Psoas muscle (tissue), 8 donors: ENCODE measurements around the gene DENND4C. TPM values are rescaled to one million over a fixed set of nuclear protein-coding genes. Genes with fewer than 3 reads are reported as not detected.

ENCODE experiments used
- ATAC-seq, 4 donors: fragments of 200-7000 bp; cut with Tn5 transposase; one replicate each; pipeline ENCODE4 v1.9.1; 2020; ENCODE audit warnings: moderate library complexity in 3 of 4, mild to moderate bottlenecking in 2 of 4
- DNase-seq, 2 donors: peaks; one replicate each; pipeline ENCODE4 v3.0.0-alpha.2; 2020
- H3K27ac ChIP-seq: fragments of 200-600 bp; one replicate; pipeline ENCODE4 v1.8.0; 2022
- H3K27me3 ChIP-seq, 3 donors: fragments of 200-600 bp in 1 of 3; one replicate each; pipeline versions ENCODE4 v1.6.1 to v1.8.0; 2013 to 2022; ENCODE audit warnings: low read length in 2 of 3, mild to moderate bottlenecking in 2 of 3, moderate library complexity in 1 of 3; ENCODE audit not compliant: insufficient read depth in 3 of 3
- H3K36me3 ChIP-seq, 2 donors: fragments of 200-600 bp in 1 of 2; one replicate each; pipeline versions ENCODE4 v1.6.1 to v1.8.0; 2013 to 2022; ENCODE audit warnings: low read depth in 1 of 2, mild to moderate bottlenecking in 1 of 2, moderate library complexity in 1 of 2; ENCODE audit not compliant: insufficient read depth in 1 of 2
- H3K4me1 ChIP-seq: fragments of 200-600 bp; one replicate; pipeline ENCODE4 v1.8.0; 2022
- H3K4me3 ChIP-seq: fragments of 200-600 bp; one replicate; pipeline ENCODE4 v1.8.0; 2022; ENCODE audit warnings: mild to moderate bottlenecking
- H3K9me3 ChIP-seq: fragments of 200-600 bp; one replicate; pipeline ENCODE4 v1.8.0; 2022
- WGBS, 3 donors: extraction: QIAGEN DNeasy Blood & Tissue Kit; methylation state at CpG; one replicate each; pipeline versions ENCODE4 v1.1.6 to v1.1.7; 2013; 5-methylcytosine and 5-hydroxymethylcytosine counted together
- intact Hi-C, 2 donors: fragments of 100-400 bp; cut with DNase I; formaldehyde crosslinking; loops; one replicate each; pipeline versions ENCODE4 v1.11.0 to v1.14.2; 2022
- polyA plus RNA-seq, 3 donors: library from polyadenylated mRNA; stranded (reverse); fragments of 200-250 nt; gene quantifications; one replicate each; pipeline ENCODE4 v1.2.3, GENCODE V29; 2013
- total RNA-seq, 4 donors: library from RNA; stranded (reverse); fragmentation: NEBNext Ultra II Directional in 2 of 4; extraction: Animal tissue kit (Norgen Biotek cat#: 25700) in 2 of 4; gene quantifications; one replicate each; pipeline versions ENCODE4 v1.2.1 to v1.2.4, GENCODE V29; 2021 to 2023
- TF ChIP-seq, protein P1 (sequence below): fragments of 200-600 bp; IDR thresholded peaks from one replicate; pipeline ENCODE4 v1.8.0; 2022; ENCODE audit warnings: antibody characterized with exemption
- donor health status: healthy with polysubstance abuse.
- donor health status: DM: no; HTN: no; CAD: no; lungs with moderate emphysema.
- donor health status: Bipolar disorder and iron deficiency.
- donor health status: healthy.
- donor health status: DM: yes; HTN: yes; CAD: no.
- donor health status: DM: no; HTN: no; CAD: no.
- donor health status: DM: no; HTN: no; CAD: no.
- donor health status: DM: yes; HTN: yes; CAD: no.

Gene DENND4C
- total and polyA plus RNA-seq, 7 donors, result 5.6 to 16.4 (median 12.2) TPM

DNA sequence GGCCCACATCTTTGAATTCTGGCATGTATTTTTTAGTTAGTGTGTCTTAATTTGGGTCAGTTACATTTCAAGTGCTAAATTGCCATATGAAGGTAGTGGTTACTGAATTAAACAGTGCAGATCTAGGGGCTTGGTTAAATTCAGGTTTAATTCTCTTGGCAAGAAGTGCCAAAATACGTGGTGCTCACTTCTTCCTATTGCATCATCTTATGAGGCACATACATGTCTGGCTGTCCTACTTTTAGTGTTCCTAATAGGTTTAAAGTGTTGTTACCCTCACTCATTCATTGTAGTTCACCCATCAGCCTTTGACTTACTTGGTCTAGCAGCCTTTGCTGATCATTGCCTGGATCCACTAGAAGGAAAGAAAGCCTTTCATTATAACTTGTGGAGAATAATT is 90.0 kb downstream of the DENND4C start:
- TF ChIP-seq, protein P1, sequence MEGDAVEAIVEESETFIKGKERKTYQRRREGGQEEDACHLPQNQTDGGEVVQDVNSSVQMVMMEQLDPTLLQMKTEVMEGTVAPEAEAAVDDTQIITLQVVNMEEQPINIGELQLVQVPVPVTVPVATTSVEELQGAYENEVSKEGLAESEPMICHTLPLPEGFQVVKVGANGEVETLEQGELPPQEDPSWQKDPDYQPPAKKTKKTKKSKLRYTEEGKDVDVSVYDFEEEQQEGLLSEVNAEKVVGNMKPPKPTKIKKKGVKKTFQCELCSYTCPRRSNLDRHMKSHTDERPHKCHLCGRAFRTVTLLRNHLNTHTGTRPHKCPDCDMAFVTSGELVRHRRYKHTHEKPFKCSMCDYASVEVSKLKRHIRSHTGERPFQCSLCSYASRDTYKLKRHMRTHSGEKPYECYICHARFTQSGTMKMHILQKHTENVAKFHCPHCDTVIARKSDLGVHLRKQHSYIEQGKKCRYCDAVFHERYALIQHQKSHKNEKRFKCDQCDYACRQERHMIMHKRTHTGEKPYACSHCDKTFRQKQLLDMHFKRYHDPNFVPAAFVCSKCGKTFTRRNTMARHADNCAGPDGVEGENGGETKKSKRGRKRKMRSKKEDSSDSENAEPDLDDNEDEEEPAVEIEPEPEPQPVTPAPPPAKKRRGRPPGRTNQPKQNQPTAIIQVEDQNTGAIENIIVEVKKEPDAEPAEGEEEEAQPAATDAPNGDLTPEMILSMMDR, result no peak
- no peaks in the 10 kb centered on the region for H3K9me3 ChIP-seq
- no peak for DNase-seq
- H3K4me3 ChIP-seq, result no peak overlapping the region
- no peaks in the 10 kb centered on the region for H3K27me3 ChIP-seq
- no peak overlapping the region for H3K27ac ChIP-seq
- intact Hi-C loops, result no loop called here
- peaks cover 0 to 62% of the 10 kb centered on the region in 2 donors for H3K36me3 ChIP-seq
- no peaks in the 10 kb centered on the region for H3K4me1 ChIP-seq
- WGBS, 3 donors, result 70 to 79% (median 71%) methylated on average over 1 of the region's 1 CpG
- ATAC-seq, result no peak

DNA sequence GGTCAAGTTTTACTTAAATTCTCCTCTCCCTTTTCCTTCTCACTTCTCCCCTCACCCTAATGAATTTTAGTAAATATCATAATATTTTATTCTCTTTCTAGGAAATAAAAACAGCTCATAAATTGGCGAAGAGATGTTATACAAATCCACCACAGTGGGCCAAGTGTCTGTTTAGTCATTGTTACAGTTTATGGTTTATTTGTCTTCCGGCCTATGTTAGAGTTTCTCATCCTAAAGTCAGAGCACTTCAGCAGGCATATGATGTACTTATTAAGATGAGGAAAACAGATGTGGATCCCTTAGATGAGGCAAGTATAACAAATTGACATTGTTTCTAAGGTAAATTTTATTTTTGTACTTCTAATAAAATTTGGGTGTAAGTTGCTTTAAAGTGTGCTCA is 101.4 kb downstream of the DENND4C start:
- TF ChIP-seq, protein P1, result no peak

DNA sequence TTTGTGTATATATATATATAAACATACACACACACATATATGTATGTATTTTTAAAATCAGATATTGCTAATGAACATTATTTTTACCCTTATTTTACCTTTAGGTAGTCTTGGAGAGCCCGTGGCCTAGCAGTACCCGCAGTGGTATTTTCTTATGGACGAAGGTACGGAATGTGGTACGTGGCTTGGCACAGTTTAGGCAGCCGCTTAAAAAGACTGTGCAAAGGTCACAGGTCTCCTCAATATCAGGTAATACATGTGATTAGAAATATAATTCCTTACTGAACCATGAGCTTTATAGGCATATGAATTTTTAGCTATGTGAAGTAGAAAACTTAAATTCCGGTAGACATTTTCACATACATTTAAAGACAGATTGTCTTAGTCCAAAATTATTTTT is 105.7 kb downstream of the DENND4C start:
- H3K4me3 ChIP-seq, result no peak overlapping the region
- TF ChIP-seq, protein P1, result no peak
- ATAC-seq, result no peak
- H3K4me1 ChIP-seq, result no peaks in the 10 kb centered on the region
- no peaks in the 10 kb centered on the region for H3K9me3 ChIP-seq
- no peak overlapping the region for H3K27ac ChIP-seq
- H3K27me3 ChIP-seq, result no peaks in the 10 kb centered on the region
- DNase-seq, result no peak
- peaks cover 2 to 97% of the 10 kb centered on the region in 2 donors for H3K36me3 ChIP-seq
- WGBS, 3 donors, result 90 to 95% (median 91%) methylated on average over 7 of the region's 7 CpGs
- intact Hi-C loops, result no loop called here

More for the DNA sequence above, 101.4 kb downstream of the DENND4C start:
- no peak for DNase-seq
- Histone ChIP-seq H3K27me3 (no peaks in the 10 kb centered on the region), H3K4me3 (no peak overlapping the region), H3K9me3 (no peaks in the 10 kb centered on the region), H3K27ac (no peak overlapping the region), H3K36me3 (peaks cover 2 to 84% of the 10 kb centered on the region in 2 donors), H3K4me1 (no peaks in the 10 kb centered on the region)
- WGBS, 3 donors, result 87 to 94% (median 92%) methylated on average over 2 of the region's 2 CpGs
- ATAC-seq, result no peak
- intact Hi-C loops, result no loop called here

DNA sequence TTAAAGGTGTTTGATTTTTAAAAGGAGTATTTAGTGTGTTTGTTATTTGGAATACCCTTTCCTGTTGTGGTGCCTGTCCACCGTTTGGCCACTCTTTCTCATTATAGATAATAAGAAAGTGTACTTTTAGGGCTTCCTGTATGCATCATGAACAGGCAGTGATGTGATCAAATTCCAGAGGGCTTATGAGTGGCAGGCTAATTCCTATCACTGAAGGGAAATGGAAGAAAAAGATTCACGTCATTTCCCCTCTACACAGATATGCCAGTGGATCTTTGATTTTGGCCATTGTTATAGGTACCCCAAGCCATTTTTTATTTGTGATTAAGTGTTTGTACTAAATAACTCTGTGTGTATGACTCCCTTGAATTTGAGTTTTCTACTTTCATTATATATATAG is 112.5 kb downstream of the DENND4C start:
- Histone ChIP-seq H3K36me3 (peaks cover 9 to 97% of the 10 kb centered on the region in 2 donors), H3K4me1 (no peaks in the 10 kb centered on the region), H3K27me3 (no peaks in the 10 kb centered on the region), H3K9me3 (no peaks in the 10 kb centered on the region), H3K27ac (no peak overlapping the region), H3K4me3 (no peak overlapping the region)
- TF ChIP-seq, protein P1, result no peak
- intact Hi-C loops, result no loop called here
- DNase-seq (no peak), ATAC-seq (no peak)
- WGBS, 3 donors, result 80 to 91% (median 81%) methylated on average over 2 of the region's 2 CpGs

DNA sequence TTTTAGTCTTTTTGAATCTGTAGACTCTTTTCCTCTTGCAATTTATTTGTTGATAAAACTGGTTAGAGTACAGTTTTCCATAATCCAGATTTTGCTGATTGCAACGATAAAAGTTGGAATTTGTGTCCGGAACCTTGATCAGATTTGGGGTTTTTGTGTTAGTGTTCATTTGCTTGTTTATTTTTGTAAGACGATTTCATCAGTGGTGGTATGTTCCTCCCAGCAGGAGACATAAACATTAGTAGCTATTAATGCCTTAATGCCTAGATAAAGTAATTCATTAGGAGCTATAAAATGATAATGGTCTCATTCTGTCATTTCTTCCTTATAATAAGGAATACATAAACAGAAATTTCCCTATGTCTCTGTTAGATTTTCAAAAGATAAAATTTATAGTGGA is 128.2 kb downstream of the DENND4C start:
- intact Hi-C loops, result loop anchor here in 1 of 2 donors (10.0 kb wide), 1 partner anchor 284 kb away; no protein-coding TSS in a partner anchor
- H3K27ac ChIP-seq, result no peak overlapping the region
- no peak for ATAC-seq

More for the DNA sequence above, 128.2 kb downstream of the DENND4C start:
- no peaks in the 10 kb centered on the region for H3K27me3 ChIP-seq
- no peak overlapping the region for H3K4me3 ChIP-seq
- no peak for DNase-seq
- H3K4me1 ChIP-seq, result no peaks in the 10 kb centered on the region
- TF ChIP-seq, protein P1, result no peak
- no peaks in the 10 kb centered on the region for H3K9me3 ChIP-seq
- peaks cover 0 to 96% of the 10 kb centered on the region in 2 donors for H3K36me3 ChIP-seq
- 87 to 91% (median 88%) methylated on average over 3 of the region's 3 CpGs for WGBS, 3 donors
